GM19351 (cell line): ENCODE results near the gene ZNF792.
"Not testable (repeated sequence)": the region's sequence is repeated elsewhere in the genome, so short reads cannot be mapped to it uniquely, and the experiment has no call there.

Experiments
- ATAC-seq: cut with Tn5 transposase; IDR thresholded peaks from one replicate; pipeline ENCODE4 v1.9.1; 2021; ENCODE audit warnings: mild to moderate bottlenecking, moderate library complexity; ENCODE audit not compliant: unreplicated experiment

ZNF792 gene

DNA sequence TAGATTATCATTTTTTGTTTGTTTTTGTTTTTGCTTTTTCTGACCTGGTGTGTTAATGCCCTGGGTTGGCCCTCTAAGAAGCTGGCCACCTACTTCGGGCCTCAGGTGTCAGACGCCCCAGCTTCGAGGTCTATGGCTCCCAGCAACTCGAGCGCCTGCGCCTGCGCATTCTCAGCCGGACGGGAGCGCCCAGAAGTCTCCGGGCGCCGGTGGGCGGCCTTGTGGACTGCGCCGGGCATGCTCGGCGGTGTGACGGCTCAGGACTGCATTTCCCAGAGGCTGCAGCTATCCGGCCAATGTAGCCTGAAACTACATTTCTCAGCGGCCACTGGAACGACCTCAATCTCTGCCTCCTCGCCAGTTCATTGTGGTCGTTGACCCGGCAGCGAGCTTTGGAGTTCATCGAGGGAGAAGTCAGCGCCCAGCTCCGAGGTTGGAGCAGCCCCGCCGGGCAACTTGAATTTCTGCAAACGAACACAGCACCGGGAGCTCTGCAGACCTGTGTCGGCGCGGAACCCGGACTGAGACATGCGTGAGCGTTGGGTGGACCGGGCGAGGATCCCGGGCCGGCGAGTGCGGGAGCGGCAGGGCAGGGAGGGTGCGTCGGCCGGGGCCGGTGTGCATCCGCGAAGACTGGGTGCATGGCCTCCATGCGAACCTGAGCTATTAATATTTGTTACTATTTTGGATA lies 37.2 kb downstream of the ZNF792 start, which contains the start of gene ZNF30:
TSS of gene ZNF30 (plus strand) at position 219 of the 691 bp plus-strand sequence. CDS start 3,045 bp downstream, outside the sequence.
- peak; percentile 97 for ATAC-seq

DNA sequence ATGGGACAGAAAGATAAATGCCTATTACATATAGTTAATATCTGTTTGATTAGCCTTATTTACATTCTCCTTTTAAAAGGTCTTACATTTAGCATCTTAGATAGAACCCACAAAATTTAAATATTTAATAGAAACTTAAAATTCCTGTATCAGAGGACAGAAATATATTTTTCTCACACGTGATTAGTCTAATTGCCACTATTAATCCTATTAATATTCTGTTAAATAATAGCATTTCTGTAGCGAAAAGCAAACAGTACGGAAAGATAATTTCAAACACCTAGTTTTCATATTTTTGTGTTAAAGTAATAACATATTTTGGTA lies 37.7 kb downstream of the ZNF792 start:
- no peak for ATAC-seq

DNA sequence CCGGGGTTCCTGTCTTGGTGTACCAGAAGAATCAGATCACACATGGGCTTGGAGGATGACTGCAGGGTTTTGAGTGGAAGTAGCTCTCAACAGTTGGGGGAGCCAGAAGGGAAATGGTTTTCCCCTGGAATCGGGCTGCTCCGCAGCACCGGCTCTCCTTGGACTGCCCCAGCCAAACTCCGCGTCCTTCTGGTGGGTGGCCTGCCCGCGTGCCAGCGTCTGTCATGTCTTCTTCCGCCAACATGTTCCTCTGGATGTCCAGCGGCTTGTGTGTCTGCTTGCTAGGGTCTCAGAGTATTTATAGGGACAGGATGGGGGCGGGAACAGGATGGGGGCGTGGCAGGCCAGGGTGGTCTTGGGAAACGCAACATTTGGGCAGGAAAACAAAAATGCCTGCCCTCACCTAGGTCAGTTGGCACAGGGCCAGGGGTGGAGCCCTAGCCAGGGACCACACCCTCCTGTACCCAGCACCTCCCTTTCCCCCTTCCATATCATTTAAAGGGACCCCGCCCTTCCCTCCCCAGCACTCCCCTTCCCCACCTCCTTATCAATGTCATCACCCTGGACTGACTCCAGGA lies 38.7 kb downstream of the ZNF792 start:
- no peak for ATAC-seq

DNA sequence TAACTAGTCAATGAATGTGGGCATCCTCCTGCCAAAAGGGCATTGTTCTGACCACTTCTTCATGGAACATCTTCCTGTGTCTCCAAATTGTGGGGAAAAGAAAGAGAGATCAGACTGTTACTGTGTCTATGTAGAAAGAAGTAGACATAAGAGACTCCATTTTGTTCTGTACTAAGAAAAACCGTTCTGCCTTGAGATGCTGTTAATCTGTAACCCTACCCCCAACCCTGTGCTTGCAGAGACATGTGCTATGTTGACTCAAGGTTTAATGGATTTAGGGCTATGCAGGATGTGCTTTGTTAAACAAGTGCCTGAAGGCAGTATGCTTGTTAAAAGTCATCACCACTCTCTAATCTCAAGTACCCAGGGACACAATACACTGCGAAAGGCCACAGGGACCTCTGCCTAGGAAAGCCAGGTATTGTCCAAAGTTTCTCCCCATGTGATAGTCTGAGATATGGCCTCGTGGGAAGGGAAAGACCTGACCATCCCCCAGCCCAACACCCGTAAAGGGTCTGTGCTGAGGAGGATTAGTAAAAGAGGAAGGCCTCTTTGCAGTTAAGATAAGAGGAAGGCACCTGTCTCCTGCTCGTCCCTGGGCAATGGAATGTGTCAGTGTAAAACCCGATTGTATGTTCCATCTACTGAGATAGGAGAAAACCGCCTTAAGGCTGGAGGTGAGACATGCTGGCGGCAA lies 43.8 kb downstream of the ZNF792 start:
- ATAC-seq: not testable (repeated sequence)

DNA sequence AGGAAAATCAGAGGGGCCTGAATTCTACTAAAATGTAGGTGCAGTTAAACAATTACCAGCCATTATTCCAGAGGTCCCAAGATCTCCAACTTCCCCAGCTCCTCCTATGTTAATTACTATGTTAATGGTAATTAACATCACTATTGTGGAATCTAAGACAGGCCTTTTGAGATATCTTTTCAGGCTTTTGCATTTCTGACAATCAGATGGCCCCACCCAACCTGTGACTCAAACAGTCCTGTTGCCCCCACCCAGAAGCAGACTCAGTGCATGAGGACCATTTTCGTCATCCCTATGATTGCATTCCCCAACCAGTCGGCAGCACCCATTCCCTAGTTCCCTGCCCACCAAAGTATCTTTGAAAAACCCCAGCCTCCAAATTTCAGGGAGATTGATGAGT lies 45.8 kb downstream of the ZNF792 start:
- ATAC-seq: no peak

DNA sequence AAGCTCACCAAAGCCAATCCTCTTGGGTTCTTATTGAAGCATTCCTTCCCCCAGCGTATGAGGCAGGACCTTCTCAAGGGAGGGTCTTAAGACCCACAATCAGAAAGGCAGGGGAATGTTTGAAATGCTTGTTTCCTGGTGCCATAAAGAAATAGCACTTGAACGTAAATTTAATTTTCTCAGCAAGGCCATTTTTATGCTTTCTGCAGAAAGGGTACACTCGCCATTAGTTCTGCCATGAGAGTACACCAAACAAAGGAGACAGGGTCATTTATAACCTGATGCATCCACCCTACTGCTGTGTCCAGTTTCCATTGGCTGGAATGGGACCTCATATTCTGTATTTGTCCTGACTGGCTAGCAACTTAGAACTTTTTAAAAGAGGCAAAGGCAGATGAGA lies 46.9 kb downstream of the ZNF792 start:
- ATAC-seq: not testable (repeated sequence)

DNA sequence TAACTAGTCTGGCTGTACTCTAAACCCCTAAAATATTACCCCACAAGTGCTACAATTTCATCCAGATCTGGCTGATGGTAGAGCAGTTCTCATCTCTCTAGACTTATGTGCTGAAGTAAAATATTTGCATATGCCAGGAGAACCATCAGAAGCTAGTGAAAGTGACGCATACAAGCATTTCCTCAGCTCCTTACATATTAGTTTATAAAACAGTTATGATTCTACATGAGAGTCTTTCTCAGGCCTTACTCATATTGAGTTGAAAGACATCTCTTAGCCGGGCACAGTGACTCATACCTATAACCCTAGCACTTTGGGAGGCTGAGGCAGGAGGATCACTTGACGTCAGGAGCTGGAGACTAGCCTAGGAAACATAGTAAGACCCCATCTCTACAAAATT lies 53.3 kb downstream of the ZNF792 start:
- ATAC-seq: no peak
